ENCODE measurements around the gene WDPCP. TPM values are rescaled to one million over a fixed set of nuclear protein-coding genes. Genes with fewer than 3 reads are reported as not detected.
A peak's percentile ranks its signal among the peaks of the same experiment; 100 is the strongest.

WDPCP gene
- total and polyA plus RNA-seq, 2 experiments from 2014 or later, result 8.8 to 20.4 TPM

DNA sequence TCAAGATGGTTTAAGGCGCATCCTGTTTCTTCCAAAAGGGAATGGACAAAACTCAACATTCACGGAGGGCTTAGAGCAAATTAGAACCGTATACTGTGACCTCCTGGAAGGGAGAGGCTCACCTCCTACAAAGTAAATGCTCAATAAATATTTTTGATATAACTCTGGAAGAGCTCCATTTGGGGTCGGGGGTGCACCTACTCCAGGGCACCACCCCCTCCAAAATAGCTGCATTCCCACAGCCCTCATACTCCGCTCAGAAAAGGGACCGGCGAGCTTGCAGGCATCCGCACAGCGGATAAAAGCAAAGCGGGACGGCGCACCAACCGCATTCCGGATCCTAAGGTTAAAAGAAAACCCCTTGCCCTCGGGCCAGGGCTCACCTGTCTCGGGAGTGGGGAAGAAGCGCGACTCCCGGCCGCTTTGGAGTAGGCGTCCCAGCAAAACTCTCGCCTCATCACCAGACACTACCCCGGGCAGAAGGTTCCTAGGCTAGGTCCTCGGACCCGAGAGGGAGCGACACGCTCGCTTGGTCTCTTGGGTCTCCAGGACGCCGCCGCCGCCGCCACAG is 378 bp downstream of the WDPCP start:
- Mint-ChIP-seq H3K27me3 (ENCODE audit: insufficient read depth, low read depth, poor library complexity) (peaks cover 10% of the 10 kb centered on the region), H3K4me3 (peak overlapping the region; percentile 100), H3K4me1 (peaks cover 32% of the 10 kb centered on the region), H3K27ac (peak overlapping the region; percentile 99), H3K36me3 (ENCODE audit: low read depth) (peaks cover 14% of the 10 kb centered on the region), H3K9me3 (no peaks in the 10 kb centered on the region; the same call in 2 of the 3 replicates)
- Histone ChIP-seq H3K9me2 (ENCODE audit: insufficient read depth) (no peaks in the 10 kb centered on the region), H3K36me3 (ENCODE audit: insufficient read depth) (no peaks in the 10 kb centered on the region), H3F3A (replicated peaks; ENCODE audit: low read depth) (no peaks in the 10 kb centered on the region), H2AFZ (peak overlapping the region; percentile 29), H3K79me2 (replicated peaks; ENCODE audit: insufficient read depth) (peaks cover 82% of the 10 kb centered on the region), H4K20me1 (replicated peaks; ENCODE audit: insufficient read depth) (0 out of 2 replicates have a peak, but pooled peaks cover 6% of the 10 kb centered on the region), H3K4me2 (peak overlapping the region; percentile 92), H3K27ac (ENCODE audit: low read depth) (peak overlapping the region; percentile 62), H3K4me1 (ENCODE audit: insufficient read depth) (peaks cover 21% of the 10 kb centered on the region), H3K27me3 (ENCODE audit: insufficient read depth) (no peaks in the 10 kb centered on the region), H3K4me3 (peak overlapping the region; percentile 68)
- ATAC-seq, result peak; percentile 41
- DNase-seq (ENCODE audit: low spot score), result peak; percentile 83
- TF ChIP-seq, protein P1, sequence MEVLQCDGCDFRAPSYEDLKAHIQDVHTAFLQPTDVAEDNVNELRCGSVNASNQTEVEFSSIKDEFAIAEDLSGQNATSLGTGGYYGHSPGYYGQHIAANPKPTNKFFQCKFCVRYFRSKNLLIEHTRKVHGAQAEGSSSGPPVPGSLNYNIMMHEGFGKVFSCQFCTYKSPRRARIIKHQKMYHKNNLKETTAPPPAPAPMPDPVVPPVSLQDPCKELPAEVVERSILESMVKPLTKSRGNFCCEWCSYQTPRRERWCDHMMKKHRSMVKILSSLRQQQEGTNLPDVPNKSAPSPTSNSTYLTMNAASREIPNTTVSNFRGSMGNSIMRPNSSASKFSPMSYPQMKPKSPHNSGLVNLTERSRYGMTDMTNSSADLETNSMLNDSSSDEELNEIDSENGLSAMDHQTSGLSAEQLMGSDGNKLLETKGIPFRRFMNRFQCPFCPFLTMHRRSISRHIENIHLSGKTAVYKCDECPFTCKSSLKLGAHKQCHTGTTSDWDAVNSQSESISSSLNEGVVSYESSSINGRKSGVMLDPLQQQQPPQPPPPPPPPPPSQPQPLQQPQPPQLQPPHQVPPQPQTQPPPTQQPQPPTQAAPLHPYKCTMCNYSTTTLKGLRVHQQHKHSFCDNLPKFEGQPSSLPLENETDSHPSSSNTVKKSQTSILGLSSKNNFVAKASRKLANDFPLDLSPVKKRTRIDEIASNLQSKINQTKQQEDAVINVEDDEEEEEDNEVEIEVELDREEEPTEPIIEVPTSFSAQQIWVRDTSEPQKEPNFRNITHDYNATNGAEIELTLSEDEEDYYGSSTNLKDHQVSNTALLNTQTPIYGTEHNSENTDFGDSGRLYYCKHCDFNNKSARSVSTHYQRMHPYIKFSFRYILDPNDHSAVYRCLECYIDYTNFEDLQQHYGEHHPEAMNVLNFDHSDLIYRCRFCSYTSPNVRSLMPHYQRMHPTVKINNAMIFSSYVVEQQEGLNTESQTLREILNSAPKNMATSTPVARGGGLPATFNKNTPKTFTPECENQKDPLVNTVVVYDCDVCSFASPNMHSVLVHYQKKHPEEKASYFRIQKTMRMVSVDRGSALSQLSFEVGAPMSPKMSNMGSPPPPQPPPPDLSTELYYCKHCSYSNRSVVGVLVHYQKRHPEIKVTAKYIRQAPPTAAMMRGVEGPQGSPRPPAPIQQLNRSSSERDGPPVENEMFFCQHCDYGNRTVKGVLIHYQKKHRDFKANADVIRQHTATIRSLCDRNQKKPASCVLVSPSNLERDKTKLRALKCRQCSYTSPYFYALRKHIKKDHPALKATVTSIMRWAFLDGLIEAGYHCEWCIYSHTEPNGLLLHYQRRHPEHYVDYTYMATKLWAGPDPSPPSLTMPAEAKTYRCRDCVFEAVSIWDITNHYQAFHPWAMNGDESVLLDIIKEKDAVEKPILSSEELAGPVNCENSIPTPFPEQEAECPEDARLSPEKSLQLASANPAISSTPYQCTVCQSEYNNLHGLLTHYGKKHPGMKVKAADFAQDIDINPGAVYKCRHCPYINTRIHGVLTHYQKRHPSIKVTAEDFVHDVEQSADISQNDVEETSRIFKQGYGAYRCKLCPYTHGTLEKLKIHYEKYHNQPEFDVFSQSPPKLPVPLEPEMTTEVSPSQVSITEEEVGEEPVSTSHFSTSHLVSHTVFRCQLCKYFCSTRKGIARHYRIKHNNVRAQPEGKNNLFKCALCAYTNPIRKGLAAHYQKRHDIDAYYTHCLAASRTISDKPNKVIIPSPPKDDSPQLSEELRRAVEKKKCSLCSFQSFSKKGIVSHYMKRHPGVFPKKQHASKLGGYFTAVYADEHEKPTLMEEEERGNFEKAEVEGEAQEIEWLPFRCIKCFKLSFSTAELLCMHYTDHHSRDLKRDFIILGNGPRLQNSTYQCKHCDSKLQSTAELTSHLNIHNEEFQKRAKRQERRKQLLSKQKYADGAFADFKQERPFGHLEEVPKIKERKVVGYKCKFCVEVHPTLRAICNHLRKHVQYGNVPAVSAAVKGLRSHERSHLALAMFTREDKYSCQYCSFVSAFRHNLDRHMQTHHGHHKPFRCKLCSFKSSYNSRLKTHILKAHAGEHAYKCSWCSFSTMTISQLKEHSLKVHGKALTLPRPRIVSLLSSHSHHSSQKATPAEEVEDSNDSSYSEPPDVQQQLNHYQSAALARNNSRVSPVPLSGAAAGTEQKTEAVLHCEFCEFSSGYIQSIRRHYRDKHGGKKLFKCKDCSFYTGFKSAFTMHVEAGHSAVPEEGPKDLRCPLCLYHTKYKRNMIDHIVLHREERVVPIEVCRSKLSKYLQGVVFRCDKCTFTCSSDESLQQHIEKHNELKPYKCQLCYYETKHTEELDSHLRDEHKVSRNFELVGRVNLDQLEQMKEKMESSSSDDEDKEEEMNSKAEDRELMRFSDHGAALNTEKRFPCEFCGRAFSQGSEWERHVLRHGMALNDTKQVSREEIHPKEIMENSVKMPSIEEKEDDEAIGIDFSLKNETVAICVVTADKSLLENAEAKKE (CRISPR knock-in tag; IDR thresholded peaks at IDR 0.05), result no peak
- TF ChIP-seq EZH2phosphoT487 (IDR thresholded peaks at IDR 0.05; ENCODE audit: unreplicated experiment) (no peak), POLR2AphosphoS5 (IDR thresholded peaks at IDR 0.05; ENCODE audit: low read depth) (no peak; the same call in none of the 2 replicates), ZNF331 (CRISPR knock-in tag; IDR thresholded peaks at IDR 0.05; ENCODE audit: low read depth) (no peak), NANOG (IDR thresholded peaks at IDR 0.05; ENCODE audit: borderline replicate concordance) (no peak), STAT1 (IDR thresholded peaks at IDR 0.05; ENCODE audit: unreplicated experiment) (no peak), EZH2 (IDR thresholded peaks at IDR 0.05; ENCODE audit: low read depth, unreplicated experiment) (no peak), JUNB (IDR thresholded peaks at IDR 0.05; ENCODE audit: unreplicated experiment) (no peak), CREB1 (CRISPR knock-in tag; IDR thresholded peaks at IDR 0.05; ENCODE audit: low read depth) (no peak), ZNF114 (CRISPR knock-in tag; IDR thresholded peaks at IDR 0.05) (no peak)
- TF ChIP-seq, protein P2, sequence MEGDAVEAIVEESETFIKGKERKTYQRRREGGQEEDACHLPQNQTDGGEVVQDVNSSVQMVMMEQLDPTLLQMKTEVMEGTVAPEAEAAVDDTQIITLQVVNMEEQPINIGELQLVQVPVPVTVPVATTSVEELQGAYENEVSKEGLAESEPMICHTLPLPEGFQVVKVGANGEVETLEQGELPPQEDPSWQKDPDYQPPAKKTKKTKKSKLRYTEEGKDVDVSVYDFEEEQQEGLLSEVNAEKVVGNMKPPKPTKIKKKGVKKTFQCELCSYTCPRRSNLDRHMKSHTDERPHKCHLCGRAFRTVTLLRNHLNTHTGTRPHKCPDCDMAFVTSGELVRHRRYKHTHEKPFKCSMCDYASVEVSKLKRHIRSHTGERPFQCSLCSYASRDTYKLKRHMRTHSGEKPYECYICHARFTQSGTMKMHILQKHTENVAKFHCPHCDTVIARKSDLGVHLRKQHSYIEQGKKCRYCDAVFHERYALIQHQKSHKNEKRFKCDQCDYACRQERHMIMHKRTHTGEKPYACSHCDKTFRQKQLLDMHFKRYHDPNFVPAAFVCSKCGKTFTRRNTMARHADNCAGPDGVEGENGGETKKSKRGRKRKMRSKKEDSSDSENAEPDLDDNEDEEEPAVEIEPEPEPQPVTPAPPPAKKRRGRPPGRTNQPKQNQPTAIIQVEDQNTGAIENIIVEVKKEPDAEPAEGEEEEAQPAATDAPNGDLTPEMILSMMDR (conservative IDR thresholded peaks at IDR 0.05; ENCODE audit: low read depth in 2 of 2), result no peak
- TF ChIP-seq, protein P3, sequence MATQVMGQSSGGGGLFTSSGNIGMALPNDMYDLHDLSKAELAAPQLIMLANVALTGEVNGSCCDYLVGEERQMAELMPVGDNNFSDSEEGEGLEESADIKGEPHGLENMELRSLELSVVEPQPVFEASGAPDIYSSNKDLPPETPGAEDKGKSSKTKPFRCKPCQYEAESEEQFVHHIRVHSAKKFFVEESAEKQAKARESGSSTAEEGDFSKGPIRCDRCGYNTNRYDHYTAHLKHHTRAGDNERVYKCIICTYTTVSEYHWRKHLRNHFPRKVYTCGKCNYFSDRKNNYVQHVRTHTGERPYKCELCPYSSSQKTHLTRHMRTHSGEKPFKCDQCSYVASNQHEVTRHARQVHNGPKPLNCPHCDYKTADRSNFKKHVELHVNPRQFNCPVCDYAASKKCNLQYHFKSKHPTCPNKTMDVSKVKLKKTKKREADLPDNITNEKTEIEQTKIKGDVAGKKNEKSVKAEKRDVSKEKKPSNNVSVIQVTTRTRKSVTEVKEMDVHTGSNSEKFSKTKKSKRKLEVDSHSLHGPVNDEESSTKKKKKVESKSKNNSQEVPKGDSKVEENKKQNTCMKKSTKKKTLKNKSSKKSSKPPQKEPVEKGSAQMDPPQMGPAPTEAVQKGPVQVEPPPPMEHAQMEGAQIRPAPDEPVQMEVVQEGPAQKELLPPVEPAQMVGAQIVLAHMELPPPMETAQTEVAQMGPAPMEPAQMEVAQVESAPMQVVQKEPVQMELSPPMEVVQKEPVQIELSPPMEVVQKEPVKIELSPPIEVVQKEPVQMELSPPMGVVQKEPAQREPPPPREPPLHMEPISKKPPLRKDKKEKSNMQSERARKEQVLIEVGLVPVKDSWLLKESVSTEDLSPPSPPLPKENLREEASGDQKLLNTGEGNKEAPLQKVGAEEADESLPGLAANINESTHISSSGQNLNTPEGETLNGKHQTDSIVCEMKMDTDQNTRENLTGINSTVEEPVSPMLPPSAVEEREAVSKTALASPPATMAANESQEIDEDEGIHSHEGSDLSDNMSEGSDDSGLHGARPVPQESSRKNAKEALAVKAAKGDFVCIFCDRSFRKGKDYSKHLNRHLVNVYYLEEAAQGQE (IDR thresholded peaks at IDR 0.05; ENCODE audit: unreplicated experiment), result no peak
- TF ChIP-seq, protein P4, sequence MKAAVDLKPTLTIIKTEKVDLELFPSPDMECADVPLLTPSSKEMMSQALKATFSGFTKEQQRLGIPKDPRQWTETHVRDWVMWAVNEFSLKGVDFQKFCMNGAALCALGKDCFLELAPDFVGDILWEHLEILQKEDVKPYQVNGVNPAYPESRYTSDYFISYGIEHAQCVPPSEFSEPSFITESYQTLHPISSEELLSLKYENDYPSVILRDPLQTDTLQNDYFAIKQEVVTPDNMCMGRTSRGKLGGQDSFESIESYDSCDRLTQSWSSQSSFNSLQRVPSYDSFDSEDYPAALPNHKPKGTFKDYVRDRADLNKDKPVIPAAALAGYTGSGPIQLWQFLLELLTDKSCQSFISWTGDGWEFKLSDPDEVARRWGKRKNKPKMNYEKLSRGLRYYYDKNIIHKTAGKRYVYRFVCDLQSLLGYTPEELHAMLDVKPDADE (IDR thresholded peaks at IDR 0.05), result no peak
